Activated CD4-positive, CD25-positive, alpha-beta regulatory T cell treated with anti-CD3 and anti-CD28 coated beads, Interleukin-2, amount 50 U/mL, for 72 hours (primary cell): ENCODE measurements around the gene IGFL1.
"Not testable (repeated sequence)": the region's sequence is repeated elsewhere in the genome, so short reads cannot be mapped to it uniquely, and the experiment has no call there.

Experiments used
- DNase-seq: peaks from one replicate; pipeline ENCODE4 v3.0.0; 2021

The IGFL1 gene

GRCh38 chr19:46273931-46274330 is 44.4 kb downstream of the IGFL1 start:
- not testable (repeated sequence) for DNase-seq

- DNase-seq = no peak
Observed at GRCh38 chr19:46279177-46279576, 49.6 kb downstream of the IGFL1 start.
